Activated CD8-positive, alpha-beta memory T cell treated with anti-CD3 and anti-CD28 coated beads, Interleukin-2, amount 10 ng/mL, durations not matched to agents 7 days and 5 days (primary cell): ENCODE measurements around the gene ATP2A3. TPM values are rescaled to one million over a fixed set of nuclear protein-coding genes. Genes with fewer than 3 reads are reported as not detected.

Experiments used
- ATAC-seq: fragments of 150-1000 bp; cut with Tn5 transposase; one replicate; pipeline ENCODE4 v1.10.0; 2021; ENCODE audit warnings: moderate library complexity
- CTCF ChIA-PET: fragments of 350-600 bp; sonication (Branson Sonifier 250); formaldehyde crosslinking; loops from one replicate; lab custom pipeline; 2021; ENCODE audit warnings: antibody characterized with exemption; lab: Charles Lee
- DNase-seq: peaks from one replicate; pipeline ENCODE4 v3.0.0-alpha.2; 2020
- H3K27ac Mint-ChIP-seq: one replicate; pipeline ENCODE4 v1.8.0; 2021; ENCODE audit warnings: mild to moderate bottlenecking, mixed read lengths
- H3K27me3 Mint-ChIP-seq: one replicate; pipeline ENCODE4 v1.8.0; 2021; ENCODE audit warnings: mixed read lengths
- H3K36me3 Mint-ChIP-seq: one replicate; pipeline ENCODE4 v1.8.0; 2021; ENCODE audit warnings: mild to moderate bottlenecking, mixed read lengths
- H3K4me1 Mint-ChIP-seq: one replicate; pipeline ENCODE4 v1.8.0; 2021; ENCODE audit warnings: mixed read lengths
- H3K4me3 Mint-ChIP-seq: one replicate; pipeline ENCODE4 v1.8.0; 2021; ENCODE audit warnings: mild to moderate bottlenecking, moderate library complexity, mixed read lengths
- H3K9me3 Mint-ChIP-seq: one replicate; pipeline ENCODE4 v1.8.0; 2022; ENCODE audit warnings: low read depth, mixed read lengths
- total RNA-seq, 2 experiments: library from RNA; stranded (reverse); gene quantifications; one replicate each; pipeline ENCODE4 v1.2.3, GENCODE V29; 2021

ATP2A3 gene
- total RNA-seq, 2 experiments from 2014 or later = 264 to 377 TPM

DNA sequence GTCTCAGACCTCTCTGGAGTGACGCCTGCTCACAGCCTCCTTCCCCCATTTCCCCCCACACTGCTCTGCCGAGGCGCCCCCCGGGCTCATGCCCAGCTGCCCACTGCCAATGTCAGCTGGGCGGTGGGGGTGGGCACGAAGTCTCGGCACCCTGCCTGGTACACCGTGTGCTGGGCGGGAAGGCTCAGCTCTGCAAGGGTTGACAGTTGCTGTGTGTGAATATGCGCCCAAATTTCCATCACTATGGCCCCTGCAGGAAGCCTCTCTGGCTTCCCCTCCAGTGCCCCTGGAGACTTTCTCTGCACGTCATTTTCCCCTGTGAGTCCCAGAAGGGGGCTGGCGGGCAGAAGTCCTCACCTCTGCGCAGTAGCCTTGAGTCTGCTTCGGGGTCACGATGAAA, 59.7 kb downstream of the ATP2A3 start:
- DNase-seq = no peak
- ATAC-seq = no peak
- Mint-ChIP-seq H3K4me1 (no peaks in the 10 kb centered on the region), H3K9me3 (no peaks in the 10 kb centered on the region), H3K4me3 (no peak overlapping the region), H3K27ac (no peak overlapping the region), H3K27me3 (no peaks in the 10 kb centered on the region), H3K36me3 (no peaks in the 10 kb centered on the region)
- CTCF ChIA-PET = interaction anchor here (1.6 to 3.8 kb wide), 2 partner anchors 9 to 41 kb away, joined by 6 to 16 read pairs; no protein-coding TSS in a partner anchor

DNA sequence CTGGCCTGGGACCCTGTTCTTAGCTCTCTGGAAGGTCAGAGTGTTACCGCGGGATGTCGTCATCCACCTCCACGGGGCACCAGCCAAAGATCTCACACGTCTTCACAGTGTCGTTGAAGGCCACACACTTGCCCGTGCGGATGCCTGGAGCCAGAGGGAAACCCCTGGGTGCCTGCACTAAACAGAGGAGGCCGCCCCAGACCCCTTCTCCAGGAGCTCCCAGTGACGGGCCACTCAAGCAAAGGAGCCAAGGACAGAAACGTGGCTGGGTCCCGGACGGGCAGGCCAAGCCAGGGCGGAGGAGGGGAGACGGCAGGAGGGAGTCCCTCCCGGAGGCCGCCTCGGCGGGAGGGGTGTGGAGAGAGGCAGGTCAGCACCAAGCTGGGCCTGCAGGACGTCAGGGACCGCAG, 60.4 kb downstream of the ATP2A3 start:
- ATAC-seq (no peak), DNase-seq (no peak)
- no peaks in the 10 kb centered on the region for H3K4me1 Mint-ChIP-seq
- no peaks in the 10 kb centered on the region for H3K9me3 Mint-ChIP-seq
- no peak overlapping the region for H3K27ac Mint-ChIP-seq
- H3K27me3 Mint-ChIP-seq = no peaks in the 10 kb centered on the region
- CTCF ChIA-PET = interaction anchor here (3.8 kb wide), 1 partner anchor 10 kb away, joined by 16 read pairs; no protein-coding TSS in a partner anchor
- no peaks in the 10 kb centered on the region for H3K36me3 Mint-ChIP-seq
- H3K4me3 Mint-ChIP-seq = no peak overlapping the region

DNA sequence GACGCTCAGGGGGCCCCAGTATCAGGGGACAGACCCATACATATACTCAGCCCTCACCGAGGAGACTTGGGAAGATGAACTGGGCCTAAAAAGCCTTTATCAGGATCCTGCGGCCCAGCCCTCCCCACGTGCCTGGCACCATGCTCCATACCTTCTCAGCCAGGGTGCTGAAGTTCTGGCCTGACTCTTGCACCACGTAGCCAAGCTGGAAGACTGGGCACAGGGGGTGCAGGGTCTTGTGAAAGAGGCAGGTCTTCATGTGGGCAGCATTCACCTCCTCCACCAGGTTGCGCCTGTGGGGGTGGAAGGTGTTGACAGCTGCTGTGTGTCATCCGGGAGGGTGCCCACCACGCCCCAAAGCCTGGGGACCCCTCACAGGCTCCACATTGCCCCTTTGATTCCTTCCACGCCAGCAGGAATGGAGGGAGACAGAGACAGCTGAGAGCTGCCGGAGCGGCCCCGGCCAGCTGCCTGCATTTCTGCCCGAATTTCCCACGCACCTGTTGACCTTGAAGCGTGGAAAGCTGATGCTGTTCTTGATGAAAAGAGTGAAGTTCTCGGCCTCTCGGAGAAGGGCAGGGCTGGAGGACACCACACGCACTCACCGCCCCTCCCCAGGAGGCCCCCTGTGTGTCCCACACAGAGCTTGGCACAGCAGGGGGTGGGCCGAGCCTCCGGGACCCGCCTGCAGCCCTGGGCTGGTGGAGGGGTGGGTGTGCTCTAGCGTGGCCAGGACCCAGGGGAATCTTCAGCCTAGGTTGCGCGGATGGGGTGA, 61.0 kb downstream of the ATP2A3 start:
- Mint-ChIP-seq H3K27me3 (no peaks in the 10 kb centered on the region), H3K27ac (no peak overlapping the region), H3K36me3 (no peaks in the 10 kb centered on the region), H3K4me3 (no peak overlapping the region), H3K9me3 (no peaks in the 10 kb centered on the region), H3K4me1 (no peaks in the 10 kb centered on the region)
- ATAC-seq (no peak), DNase-seq (no peak)
- CTCF ChIA-PET = interaction anchor here (1.4 to 3.8 kb wide), 2 partner anchors 11 to 57 kb away, joined by 3 to 16 read pairs; no protein-coding TSS in a partner anchor

DNA sequence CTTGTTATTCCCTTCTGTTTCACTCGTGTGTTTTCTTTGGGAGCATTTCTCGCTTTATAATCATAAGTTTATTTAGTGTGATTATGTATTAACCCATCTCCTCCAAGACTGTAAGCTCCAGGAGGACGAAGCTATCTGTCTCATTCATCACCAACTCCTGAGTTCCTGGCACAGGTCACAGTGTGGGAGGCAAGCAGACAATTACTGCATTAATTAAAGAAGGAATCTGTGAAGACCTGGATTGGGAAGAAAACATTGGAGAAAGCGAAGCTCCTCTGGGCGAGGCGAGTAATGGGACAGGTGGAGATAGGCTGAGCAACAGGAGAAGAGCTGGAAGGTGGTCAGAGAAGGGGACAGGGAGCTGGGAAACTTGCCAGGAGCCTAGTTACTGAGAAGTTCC, 63.6 kb downstream of the ATP2A3 start:
- DNase-seq (no peak), ATAC-seq (no peak)
- no peaks in the 10 kb centered on the region for H3K4me1 Mint-ChIP-seq

DNA sequence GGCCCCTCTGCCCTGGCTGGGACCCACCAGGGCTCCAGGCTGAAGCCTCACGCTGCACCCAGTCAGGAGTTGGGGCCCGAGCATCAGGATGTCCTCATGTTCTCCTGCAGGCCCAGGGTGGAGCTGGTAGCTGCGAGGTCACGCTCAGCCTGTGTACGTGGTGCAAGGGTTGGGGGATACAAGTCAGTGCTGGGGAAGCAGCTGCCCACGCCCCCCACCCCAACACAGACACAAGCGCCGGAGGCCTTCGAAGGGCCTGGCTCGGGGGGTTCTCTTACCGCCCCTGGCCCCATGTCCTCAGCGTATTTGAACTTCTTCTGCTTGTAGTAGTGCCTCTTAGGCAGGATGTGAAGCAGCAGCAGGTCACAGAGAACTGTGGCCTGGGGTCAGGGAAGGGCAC, 66.5 kb downstream of the ATP2A3 start:
- ATAC-seq = no peak
- no peak for DNase-seq
- H3K36me3 Mint-ChIP-seq = no peaks in the 10 kb centered on the region
- CTCF ChIA-PET = interaction anchor here (5.2 kb wide), 1 partner anchor 16 kb away, joined by 26 read pairs; no protein-coding TSS in a partner anchor
- no peaks in the 10 kb centered on the region for H3K9me3 Mint-ChIP-seq
- H3K27ac Mint-ChIP-seq = no peak overlapping the region
- H3K27me3 Mint-ChIP-seq = no peaks in the 10 kb centered on the region
- peaks cover 12% of the 10 kb centered on the region for H3K4me1 Mint-ChIP-seq
- no peak overlapping the region for H3K4me3 Mint-ChIP-seq

More for the DNA sequence above, 63.6 kb downstream of the ATP2A3 start:
- no peaks in the 10 kb centered on the region for H3K27me3 Mint-ChIP-seq
- H3K4me3 Mint-ChIP-seq = no peak overlapping the region
- H3K27ac Mint-ChIP-seq = no peak overlapping the region
- no peaks in the 10 kb centered on the region for H3K36me3 Mint-ChIP-seq
- CTCF ChIA-PET = interaction anchor here (1.0 to 1.2 kb wide), 2 partner anchors 11 to 13 kb away, joined by 4 to 7 read pairs; no protein-coding TSS in a partner anchor
- H3K9me3 Mint-ChIP-seq = no peaks in the 10 kb centered on the region

DNA sequence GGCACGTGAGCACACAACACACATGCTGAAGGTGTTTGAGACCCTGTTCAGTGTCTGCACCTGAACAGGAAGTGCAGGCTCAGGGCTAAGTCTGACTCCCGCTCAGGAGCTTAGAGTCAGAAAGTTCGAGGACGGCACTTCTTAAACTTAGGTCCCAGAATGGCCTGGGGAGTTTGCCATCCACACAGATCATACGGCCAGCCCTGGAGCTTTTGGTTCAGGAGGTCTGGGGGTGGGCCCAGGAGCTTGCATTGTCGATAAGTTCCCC, 67.3 kb downstream of the ATP2A3 start:
- ATAC-seq (no peak), DNase-seq (no peak)
- no peaks in the 10 kb centered on the region for H3K9me3 Mint-ChIP-seq
- CTCF ChIA-PET = interaction anchor here (5.2 kb wide), 1 partner anchor 17 kb away, joined by 26 read pairs; no protein-coding TSS in a partner anchor
- no peaks in the 10 kb centered on the region for H3K27me3 Mint-ChIP-seq
- peaks cover 14% of the 10 kb centered on the region for H3K4me1 Mint-ChIP-seq
- H3K27ac Mint-ChIP-seq = no peak overlapping the region
- H3K36me3 Mint-ChIP-seq = no peaks in the 10 kb centered on the region
- no peak overlapping the region for H3K4me3 Mint-ChIP-seq

DNA sequence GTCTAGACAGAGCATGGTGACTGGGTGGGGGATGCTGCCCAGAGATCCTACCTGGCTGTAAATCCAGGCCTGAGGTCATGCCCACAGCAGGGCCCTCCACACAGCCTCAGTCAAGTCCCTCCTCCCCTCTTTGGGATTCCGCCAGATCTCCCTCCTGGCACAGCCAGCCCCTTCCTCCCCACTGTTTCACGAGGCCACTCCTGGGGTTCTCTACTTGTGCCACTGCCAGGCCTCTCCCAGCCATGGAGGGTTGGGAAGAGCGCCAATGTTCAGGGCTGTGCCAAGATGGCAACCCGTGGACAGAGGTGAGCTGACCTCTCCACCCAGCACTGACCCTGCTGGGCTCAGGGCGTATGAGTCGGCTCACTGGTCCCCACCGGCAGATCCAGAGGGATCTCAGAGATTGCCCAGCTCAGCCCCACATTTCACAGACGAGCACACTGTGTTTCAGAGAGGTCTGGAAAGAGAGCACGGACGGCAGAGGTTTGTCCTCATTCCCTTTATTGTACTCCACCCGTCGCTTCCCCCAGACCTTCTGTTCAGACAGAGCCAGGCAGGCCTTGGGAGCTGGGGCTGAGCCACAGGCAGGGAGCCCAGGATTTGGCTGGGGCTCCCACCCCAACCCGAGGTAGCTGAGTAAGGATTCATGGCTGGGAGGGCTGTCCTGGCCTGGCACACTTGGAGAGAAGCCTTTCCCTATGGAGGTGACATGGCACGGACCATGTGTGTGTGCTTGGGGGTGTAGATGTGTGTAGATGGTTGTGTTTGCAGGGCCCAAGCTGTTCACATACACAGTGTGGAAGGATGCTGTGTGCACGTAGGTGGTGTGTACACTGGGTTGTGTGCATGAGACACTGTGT, 67.9 kb downstream of the ATP2A3 start:
- H3K36me3 Mint-ChIP-seq = no peaks in the 10 kb centered on the region
- H3K4me1 Mint-ChIP-seq = peaks cover 20% of the 10 kb centered on the region
- CTCF ChIA-PET = interaction anchor here (4.3 to 5.2 kb wide), 2 partner anchors 18 to 32 kb away, joined by 15 to 26 read pairs; no protein-coding TSS in a partner anchor
- DNase-seq (no peak), ATAC-seq (no peak)
- no peaks in the 10 kb centered on the region for H3K9me3 Mint-ChIP-seq
- peaks cover 4% of the 10 kb centered on the region for H3K27me3 Mint-ChIP-seq
- H3K27ac Mint-ChIP-seq = no peak overlapping the region
- no peak overlapping the region for H3K4me3 Mint-ChIP-seq

DNA sequence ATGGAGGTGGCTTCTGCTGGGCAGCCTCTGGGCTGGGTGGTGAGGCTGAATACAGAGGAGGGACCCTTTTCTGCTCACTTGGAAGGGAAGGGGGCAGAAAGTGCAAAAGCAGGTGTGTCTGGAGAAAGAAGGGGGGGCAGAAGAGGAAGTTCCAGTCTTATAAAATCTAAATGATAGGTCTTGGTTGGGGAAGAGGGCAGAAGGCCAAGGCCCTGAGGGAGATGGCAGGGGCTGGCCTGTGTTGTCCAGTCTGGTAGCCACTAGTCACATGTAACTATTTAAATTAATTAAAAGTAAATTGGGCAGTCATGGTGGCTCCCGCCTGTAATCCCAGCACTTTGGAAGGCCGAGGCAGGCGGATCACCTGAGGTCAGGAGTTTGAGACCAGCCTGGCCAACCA, 68.9 kb downstream of the ATP2A3 start:
- CTCF ChIA-PET = interaction anchor here (4.3 to 5.2 kb wide), 2 partner anchors 19 to 31 kb away, joined by 15 to 26 read pairs; no protein-coding TSS in a partner anchor
- Mint-ChIP-seq H3K27ac (no peak overlapping the region), H3K4me3 (no peak overlapping the region), H3K9me3 (no peaks in the 10 kb centered on the region), H3K36me3 (no peaks in the 10 kb centered on the region), H3K4me1 (peaks cover 23% of the 10 kb centered on the region), H3K27me3 (peaks cover 7% of the 10 kb centered on the region)
- no peak for DNase-seq
- no peak for ATAC-seq

DNA sequence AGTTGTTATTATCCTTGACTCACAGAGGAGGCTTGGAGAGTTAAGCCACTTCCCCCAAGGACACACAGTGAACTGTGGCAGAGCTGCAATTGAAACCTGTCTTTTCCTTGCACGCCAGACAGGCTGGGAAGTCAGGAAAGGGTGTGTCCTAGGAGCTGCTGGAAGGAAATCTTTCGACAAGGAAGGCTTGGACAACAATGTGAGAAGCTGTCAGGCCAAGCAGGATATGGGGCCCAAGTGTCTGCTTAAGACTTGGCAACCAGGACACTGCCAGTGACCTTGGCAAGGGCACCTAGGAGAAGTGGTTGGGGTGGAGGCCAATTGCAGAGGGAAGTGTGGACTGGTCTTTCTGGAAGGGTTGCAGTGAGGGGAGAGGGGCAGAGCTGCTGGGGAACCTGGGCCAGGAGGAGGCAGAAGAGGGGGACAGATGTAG, 69.3 kb downstream of the ATP2A3 start:
- H3K27me3 Mint-ChIP-seq = peaks cover 7% of the 10 kb centered on the region
- peaks cover 23% of the 10 kb centered on the region for H3K4me1 Mint-ChIP-seq
- no peaks in the 10 kb centered on the region for H3K36me3 Mint-ChIP-seq
- H3K27ac Mint-ChIP-seq = no peak overlapping the region
- CTCF ChIA-PET = interaction anchor here (0.8 to 5.2 kb wide), 5 partner anchors 19 to 68 kb away, joined by 3 to 26 read pairs (median 6); partner anchors contain the start of gene P2RX1
- no peaks in the 10 kb centered on the region for H3K9me3 Mint-ChIP-seq
- DNase-seq = no peak
- no peak overlapping the region for H3K4me3 Mint-ChIP-seq
- ATAC-seq = no peak

DNA sequence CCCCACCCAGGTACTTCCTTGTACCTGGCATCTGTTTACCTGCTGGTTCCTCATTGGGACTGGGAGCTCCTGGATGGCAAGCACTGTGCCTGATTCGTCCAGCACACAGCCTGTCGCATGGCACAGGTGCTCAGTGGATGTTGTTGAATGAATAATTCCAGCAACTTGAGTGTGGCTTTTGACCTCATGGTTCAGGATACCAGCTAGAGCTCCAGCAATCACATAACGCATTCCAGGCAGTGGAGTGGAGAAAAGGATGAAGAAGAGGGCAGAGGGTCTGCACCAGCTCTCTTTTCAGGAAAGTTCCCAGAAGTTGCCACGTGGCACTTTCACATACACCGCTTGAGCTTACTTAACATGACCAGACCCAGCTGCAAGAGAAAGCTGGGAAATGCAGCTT, 70.0 kb downstream of the ATP2A3 start:
- CTCF ChIA-PET = interaction anchor here (0.8 to 5.2 kb wide), 5 partner anchors 20 to 67 kb away, joined by 3 to 26 read pairs (median 6); partner anchors contain the start of gene P2RX1
- no peak overlapping the region for H3K27ac Mint-ChIP-seq
- H3K36me3 Mint-ChIP-seq = no peaks in the 10 kb centered on the region
- DNase-seq (no peak), ATAC-seq (no peak)
- H3K27me3 Mint-ChIP-seq = peaks cover 7% of the 10 kb centered on the region
- no peak overlapping the region for H3K4me3 Mint-ChIP-seq
- H3K4me1 Mint-ChIP-seq = peaks cover 23% of the 10 kb centered on the region
- H3K9me3 Mint-ChIP-seq = no peaks in the 10 kb centered on the region

DNA sequence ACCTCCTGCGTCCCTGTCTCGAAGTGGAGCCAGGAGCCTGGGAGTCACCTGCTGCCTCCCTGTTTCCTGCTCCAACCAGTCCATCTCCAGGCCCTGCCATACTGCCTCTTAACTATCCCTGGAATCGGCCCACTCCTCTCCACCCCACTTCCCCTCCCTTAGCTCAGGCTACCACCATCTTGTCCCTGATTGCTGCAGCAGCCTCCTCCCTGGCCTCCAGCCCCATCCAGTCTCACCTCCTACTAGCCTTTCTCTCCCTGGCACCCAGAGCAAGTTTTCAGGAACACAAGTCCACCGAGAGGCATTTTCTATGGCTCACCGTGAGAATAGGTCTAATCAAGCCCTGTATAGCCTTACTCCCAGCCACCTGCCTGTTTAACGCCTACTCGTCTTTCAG, 70.5 kb downstream of the ATP2A3 start:
- H3K27ac Mint-ChIP-seq = peak overlapping the region; percentile 68
- H3K27me3 Mint-ChIP-seq = peaks cover 7% of the 10 kb centered on the region
- ATAC-seq (no peak), DNase-seq (no peak)
- CTCF ChIA-PET = interaction anchor here (1.4 to 5.2 kb wide), 5 partner anchors 20 to 49 kb away, joined by 4 to 26 read pairs (median 6); no protein-coding TSS in a partner anchor
- H3K4me3 Mint-ChIP-seq = peak overlapping the region; percentile 69
- peaks cover 23% of the 10 kb centered on the region for H3K4me1 Mint-ChIP-seq
- no peaks in the 10 kb centered on the region for H3K9me3 Mint-ChIP-seq
- no peaks in the 10 kb centered on the region for H3K36me3 Mint-ChIP-seq

DNA sequence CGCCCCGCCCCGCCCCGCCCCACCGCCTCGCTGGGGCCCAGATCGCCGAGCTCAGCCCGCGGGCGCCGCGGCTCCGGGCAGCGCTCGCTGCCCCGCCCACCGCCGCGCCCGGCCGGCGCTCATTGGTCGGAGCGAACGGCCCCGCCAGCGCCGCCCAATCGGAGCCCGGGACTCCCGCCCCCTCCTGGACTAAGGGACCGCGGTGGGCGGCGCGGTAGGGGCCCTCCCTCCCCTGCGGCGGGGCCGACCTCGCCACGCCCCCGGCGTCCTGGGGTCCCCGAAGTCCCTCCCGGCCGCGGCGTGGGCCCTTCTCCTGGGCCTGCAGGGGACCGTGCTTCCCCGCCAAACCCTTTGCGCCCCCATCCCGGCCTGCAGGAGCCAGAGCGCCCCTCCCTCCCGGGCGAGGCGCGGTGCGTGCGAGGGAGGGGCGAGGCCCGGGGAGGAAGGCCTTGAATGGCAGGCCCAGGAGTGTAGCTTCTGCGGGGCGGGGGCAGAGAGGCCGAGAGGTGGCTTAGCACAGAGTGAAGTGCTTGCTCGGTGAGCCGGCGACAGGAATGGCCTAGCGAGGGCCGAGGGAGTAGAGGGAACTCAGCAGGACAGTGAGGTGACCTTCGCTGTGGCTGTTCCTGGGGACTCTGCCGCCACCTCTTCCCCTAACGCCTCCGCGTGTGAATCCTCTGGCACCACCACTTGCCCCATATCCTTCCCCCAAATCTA, 71.1 kb downstream of the ATP2A3 start, which contains the start of gene CAMKK1:
Gene CAMKK1, minus strand, starts transcription at position 51 of the 717 bp plus-strand sequence. CDS start 7,366 bp downstream, outside the sequence.
- H3K36me3 Mint-ChIP-seq = no peaks in the 10 kb centered on the region
- peaks cover 7% of the 10 kb centered on the region for H3K27me3 Mint-ChIP-seq
- peak; percentile 92 for ATAC-seq
- peak within 1 kb of the TSS; percentile 73 for H3K4me3 Mint-ChIP-seq
- CTCF ChIA-PET = interaction anchor here (1.4 to 4.3 kb wide), 3 partner anchors 21 to 48 kb away, joined by 4 to 15 read pairs (median 5); no protein-coding TSS in a partner anchor
- no peaks in the 10 kb centered on the region for H3K9me3 Mint-ChIP-seq
- DNase-seq = peak; percentile 91
- peak within 1 kb of the TSS; percentile 68 for H3K27ac Mint-ChIP-seq
- peaks cover 23% of the 10 kb centered on the region for H3K4me1 Mint-ChIP-seq
